ENCODE data around the gene ORM2.

DNA sequence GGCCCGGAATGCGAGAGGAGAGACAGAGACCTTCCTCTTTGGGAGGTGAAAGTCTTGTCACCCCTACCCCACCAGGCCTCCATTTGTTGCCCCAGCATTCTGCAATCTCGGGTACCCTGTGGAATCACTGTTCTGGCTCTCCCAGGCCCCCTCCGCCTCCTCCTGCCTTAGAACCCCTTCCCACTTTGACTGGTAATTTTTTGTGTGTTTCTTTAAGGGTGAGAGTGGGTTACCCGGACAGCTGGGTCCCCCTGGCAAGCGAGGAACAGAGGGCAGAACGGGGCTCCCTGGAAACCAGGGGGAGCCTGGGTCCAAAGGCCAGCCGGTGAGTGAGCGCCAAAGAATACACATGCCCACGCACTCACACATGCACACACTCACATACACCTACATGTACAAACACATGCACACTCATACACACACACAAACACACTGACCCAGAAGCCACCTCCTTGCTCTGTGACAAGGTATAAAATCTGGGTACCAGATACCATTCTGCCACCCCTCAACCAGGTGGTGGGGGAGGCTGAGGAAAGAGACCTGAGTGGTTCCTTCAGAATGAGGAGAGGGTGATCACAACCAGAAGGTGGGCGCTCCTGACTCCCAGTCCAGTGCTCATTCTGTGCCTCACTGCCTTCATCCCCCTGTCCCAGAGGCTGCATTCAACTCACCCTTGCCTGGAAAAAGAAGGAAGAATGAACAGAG lies 37.6 kb upstream of the ORM2 start:
- TF ChIP-seq POLR2A (IDR thresholded peaks at IDR 0.05), result no peak
- TF ChIP-seq CTCF (IDR thresholded peaks at IDR 0.05), result no peak

Measured in esophagus squamous epithelium (tissue), 4 donors.